ENCODE measurements around the gene MIOX.

- TF ChIP-seq YY1 (IDR thresholded peaks at IDR 0.05; ENCODE audit: insufficient read depth, insufficient read length) (no peak), SUZ12 (IDR thresholded peaks at IDR 0.05; ENCODE audit: extremely low read depth, insufficient read depth, insufficient read length) (no peak)
Measured at GRCh38 chr22:50505276-50505775, 18.7 kb downstream of the MIOX start.

Data from NT2/D1 (cell line).